ENCODE measurements around the gene SPAG9. TPM values are rescaled to one million over a fixed set of nuclear protein-coding genes. Genes with fewer than 3 reads are reported as not detected.

Gene SPAG9
- total and polyA plus RNA-seq, 2 experiments from 2014 or later: 13.7 to 45.0 TPM

DNA sequence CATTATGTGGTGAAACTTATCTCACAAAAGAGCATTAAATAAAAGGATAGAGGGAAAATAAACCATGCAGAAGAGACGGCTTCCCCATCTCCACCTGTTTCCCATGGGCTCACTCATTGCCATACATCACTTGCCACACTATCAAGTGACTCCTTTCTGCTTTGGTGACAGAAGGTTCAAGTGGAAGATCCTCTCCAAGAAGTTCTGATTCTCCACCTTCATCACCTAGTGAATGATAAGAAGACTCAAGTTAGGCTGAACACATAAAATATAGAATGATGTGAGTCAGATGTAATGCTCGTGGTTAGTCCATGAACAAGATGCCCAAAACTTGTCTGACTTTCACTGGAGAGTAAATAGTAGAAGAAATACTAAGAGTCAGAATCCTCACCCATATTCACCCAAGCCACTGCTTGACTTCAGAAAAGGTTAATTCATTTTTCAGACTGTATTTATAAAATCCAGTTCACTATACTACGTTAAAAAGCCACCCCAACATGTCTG, 154.5 kb downstream of the SPAG9 start (continued):
- TF ChIP-seq, protein P1, sequence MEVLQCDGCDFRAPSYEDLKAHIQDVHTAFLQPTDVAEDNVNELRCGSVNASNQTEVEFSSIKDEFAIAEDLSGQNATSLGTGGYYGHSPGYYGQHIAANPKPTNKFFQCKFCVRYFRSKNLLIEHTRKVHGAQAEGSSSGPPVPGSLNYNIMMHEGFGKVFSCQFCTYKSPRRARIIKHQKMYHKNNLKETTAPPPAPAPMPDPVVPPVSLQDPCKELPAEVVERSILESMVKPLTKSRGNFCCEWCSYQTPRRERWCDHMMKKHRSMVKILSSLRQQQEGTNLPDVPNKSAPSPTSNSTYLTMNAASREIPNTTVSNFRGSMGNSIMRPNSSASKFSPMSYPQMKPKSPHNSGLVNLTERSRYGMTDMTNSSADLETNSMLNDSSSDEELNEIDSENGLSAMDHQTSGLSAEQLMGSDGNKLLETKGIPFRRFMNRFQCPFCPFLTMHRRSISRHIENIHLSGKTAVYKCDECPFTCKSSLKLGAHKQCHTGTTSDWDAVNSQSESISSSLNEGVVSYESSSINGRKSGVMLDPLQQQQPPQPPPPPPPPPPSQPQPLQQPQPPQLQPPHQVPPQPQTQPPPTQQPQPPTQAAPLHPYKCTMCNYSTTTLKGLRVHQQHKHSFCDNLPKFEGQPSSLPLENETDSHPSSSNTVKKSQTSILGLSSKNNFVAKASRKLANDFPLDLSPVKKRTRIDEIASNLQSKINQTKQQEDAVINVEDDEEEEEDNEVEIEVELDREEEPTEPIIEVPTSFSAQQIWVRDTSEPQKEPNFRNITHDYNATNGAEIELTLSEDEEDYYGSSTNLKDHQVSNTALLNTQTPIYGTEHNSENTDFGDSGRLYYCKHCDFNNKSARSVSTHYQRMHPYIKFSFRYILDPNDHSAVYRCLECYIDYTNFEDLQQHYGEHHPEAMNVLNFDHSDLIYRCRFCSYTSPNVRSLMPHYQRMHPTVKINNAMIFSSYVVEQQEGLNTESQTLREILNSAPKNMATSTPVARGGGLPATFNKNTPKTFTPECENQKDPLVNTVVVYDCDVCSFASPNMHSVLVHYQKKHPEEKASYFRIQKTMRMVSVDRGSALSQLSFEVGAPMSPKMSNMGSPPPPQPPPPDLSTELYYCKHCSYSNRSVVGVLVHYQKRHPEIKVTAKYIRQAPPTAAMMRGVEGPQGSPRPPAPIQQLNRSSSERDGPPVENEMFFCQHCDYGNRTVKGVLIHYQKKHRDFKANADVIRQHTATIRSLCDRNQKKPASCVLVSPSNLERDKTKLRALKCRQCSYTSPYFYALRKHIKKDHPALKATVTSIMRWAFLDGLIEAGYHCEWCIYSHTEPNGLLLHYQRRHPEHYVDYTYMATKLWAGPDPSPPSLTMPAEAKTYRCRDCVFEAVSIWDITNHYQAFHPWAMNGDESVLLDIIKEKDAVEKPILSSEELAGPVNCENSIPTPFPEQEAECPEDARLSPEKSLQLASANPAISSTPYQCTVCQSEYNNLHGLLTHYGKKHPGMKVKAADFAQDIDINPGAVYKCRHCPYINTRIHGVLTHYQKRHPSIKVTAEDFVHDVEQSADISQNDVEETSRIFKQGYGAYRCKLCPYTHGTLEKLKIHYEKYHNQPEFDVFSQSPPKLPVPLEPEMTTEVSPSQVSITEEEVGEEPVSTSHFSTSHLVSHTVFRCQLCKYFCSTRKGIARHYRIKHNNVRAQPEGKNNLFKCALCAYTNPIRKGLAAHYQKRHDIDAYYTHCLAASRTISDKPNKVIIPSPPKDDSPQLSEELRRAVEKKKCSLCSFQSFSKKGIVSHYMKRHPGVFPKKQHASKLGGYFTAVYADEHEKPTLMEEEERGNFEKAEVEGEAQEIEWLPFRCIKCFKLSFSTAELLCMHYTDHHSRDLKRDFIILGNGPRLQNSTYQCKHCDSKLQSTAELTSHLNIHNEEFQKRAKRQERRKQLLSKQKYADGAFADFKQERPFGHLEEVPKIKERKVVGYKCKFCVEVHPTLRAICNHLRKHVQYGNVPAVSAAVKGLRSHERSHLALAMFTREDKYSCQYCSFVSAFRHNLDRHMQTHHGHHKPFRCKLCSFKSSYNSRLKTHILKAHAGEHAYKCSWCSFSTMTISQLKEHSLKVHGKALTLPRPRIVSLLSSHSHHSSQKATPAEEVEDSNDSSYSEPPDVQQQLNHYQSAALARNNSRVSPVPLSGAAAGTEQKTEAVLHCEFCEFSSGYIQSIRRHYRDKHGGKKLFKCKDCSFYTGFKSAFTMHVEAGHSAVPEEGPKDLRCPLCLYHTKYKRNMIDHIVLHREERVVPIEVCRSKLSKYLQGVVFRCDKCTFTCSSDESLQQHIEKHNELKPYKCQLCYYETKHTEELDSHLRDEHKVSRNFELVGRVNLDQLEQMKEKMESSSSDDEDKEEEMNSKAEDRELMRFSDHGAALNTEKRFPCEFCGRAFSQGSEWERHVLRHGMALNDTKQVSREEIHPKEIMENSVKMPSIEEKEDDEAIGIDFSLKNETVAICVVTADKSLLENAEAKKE (CRISPR knock-in tag; IDR thresholded peaks at IDR 0.05): no peak
- TF ChIP-seq ZNF331 (CRISPR knock-in tag; IDR thresholded peaks at IDR 0.05; ENCODE audit: low read depth) (no peak), CREB1 (CRISPR knock-in tag; IDR thresholded peaks at IDR 0.05; ENCODE audit: low read depth) (no peak), EZH2phosphoT487 (IDR thresholded peaks at IDR 0.05; ENCODE audit: unreplicated experiment) (no peak)

DNA sequence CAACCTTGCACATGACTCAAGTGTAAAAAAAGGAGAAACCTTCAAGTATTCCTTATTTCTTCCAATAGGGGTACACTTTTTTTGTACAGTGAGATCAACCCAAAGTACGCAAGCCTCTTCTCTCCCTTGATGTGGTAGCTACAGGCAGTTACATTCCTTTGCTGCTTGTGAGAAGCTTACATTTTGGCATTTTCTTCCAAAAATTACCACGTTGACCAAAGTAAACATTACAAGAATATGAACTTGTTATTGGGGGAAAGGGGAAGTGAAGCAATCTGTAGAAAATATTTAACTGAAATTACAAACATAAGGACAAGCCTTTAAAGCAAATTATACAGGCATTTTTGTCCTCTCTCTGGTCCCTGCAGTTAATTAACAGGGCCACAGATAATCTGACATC, 157.5 kb downstream of the SPAG9 start:
- no peaks in the 10 kb centered on the region for H3K9me2 ChIP-seq (ENCODE audit: insufficient read depth)
- no peaks in the 10 kb centered on the region for H3K4me1 ChIP-seq (ENCODE audit: insufficient read depth)
- H2AFZ ChIP-seq: no peak overlapping the region
- no peaks in the 10 kb centered on the region for H3F3A ChIP-seq (replicated peaks; ENCODE audit: low read depth)
- no peaks in the 10 kb centered on the region for H3K4me1 Mint-ChIP-seq
- H3K36me3 ChIP-seq (ENCODE audit: insufficient read depth): peaks cover 3% of the 10 kb centered on the region; the same call in 1 of the 2 replicates
- TF ChIP-seq JUNB (IDR thresholded peaks at IDR 0.05; ENCODE audit: unreplicated experiment) (no peak), EZH2 (IDR thresholded peaks at IDR 0.05; ENCODE audit: low read depth, unreplicated experiment) (no peak), ZNF331 (CRISPR knock-in tag; IDR thresholded peaks at IDR 0.05; ENCODE audit: low read depth) (no peak), ZNF114 (CRISPR knock-in tag; IDR thresholded peaks at IDR 0.05) (no peak), EZH2phosphoT487 (IDR thresholded peaks at IDR 0.05; ENCODE audit: unreplicated experiment) (no peak)
- no peak for DNase-seq (ENCODE audit: low spot score)
- no peak overlapping the region for H3K4me3 ChIP-seq
- no peak overlapping the region for H3K27ac ChIP-seq (ENCODE audit: low read depth)
- H3K27ac Mint-ChIP-seq: no peak overlapping the region
- H3K9me3 Mint-ChIP-seq: no peaks in the 10 kb centered on the region
- H3K79me2 ChIP-seq (replicated peaks; ENCODE audit: insufficient read depth): no peaks in the 10 kb centered on the region
- H3K27me3 ChIP-seq (ENCODE audit: insufficient read depth): no peaks in the 10 kb centered on the region
- no peak overlapping the region for H3K4me3 Mint-ChIP-seq
- H3K36me3 Mint-ChIP-seq (ENCODE audit: low read depth): peaks cover 3% of the 10 kb centered on the region; the same call in 1 of the 3 replicates
- no peaks in the 10 kb centered on the region for H4K20me1 ChIP-seq (replicated peaks; ENCODE audit: insufficient read depth)
- ATAC-seq: no peak
- H3K27me3 Mint-ChIP-seq (ENCODE audit: insufficient read depth, low read depth, poor library complexity): no peaks in the 10 kb centered on the region
- no peak overlapping the region for H3K4me2 ChIP-seq
